Cardiac muscle cell (in vitro differentiated cells and primary cell): Measurements from ENCODE around the gene PMP22. TPM values are rescaled to one million over a fixed set of nuclear protein-coding genes. Genes with fewer than 3 reads are reported as not detected.

Experiments
- DNase-seq, 2 donors: peaks; one replicate each; pipeline versions ENCODE4 v3.0.0 to v3.0.0-alpha.2; 2010 to 2017; ENCODE audit warnings: low read depth in 1 of 2, low spot score in 1 of 2
- H3K27ac ChIP-seq: fragments of 200-600 bp; sonication (generic); 2 replicates; pipeline ENCODE4 v1.5.1; 2016
- H3K27me3 ChIP-seq: fragments of 200-600 bp; sonication (generic); 2 replicates; pipeline ENCODE4 v1.6.0; 2016; ENCODE audit warnings: control low read depth
- H3K36me3 ChIP-seq: fragments of 200-600 bp; sonication (generic); 2 replicates; pipeline ENCODE4 v1.5.1; 2016; ENCODE audit warnings: control low read depth
- H3K4me1 ChIP-seq: fragments of 200-600 bp; sonication (generic); 2 replicates; pipeline ENCODE4 v1.8.1; 2017; ENCODE audit warnings: low read depth, mild to moderate bottlenecking, mixed run types
- H3K4me3 ChIP-seq: fragments of 200-600 bp; sonication (generic); 2 replicates; pipeline ENCODE4 v1.5.1; 2016; ENCODE audit warnings: mild to moderate bottlenecking
- H3K9me3 ChIP-seq: fragments of 200-600 bp; sonication (generic); 2 replicates; pipeline ENCODE4 v1.5.1; 2017; ENCODE audit warnings: low read depth, mild to moderate bottlenecking, control low read depth
- polyA plus RNA-seq: library from polyadenylated mRNA; unstranded; fragments of >200 nt; fragmentation: Nextera tagmentation; extraction: Ambion mirVana; gene quantifications from 2 replicates; pipeline ENCODE4 v1.2.1, GENCODE V29; 2016
- total RNA-seq: library from RNA; depleted of rRNA; stranded (reverse); fragments of >200 nt; gene quantifications from 2 replicates; pipeline ENCODE4 v1.2.3, GENCODE V29; 2016
- TF ChIP-seq, protein P1 (sequence below): IDR thresholded peaks from 2 replicates; pipeline ENCODE4 v1.5.1; 2012; ENCODE audit warnings: low read depth, mild to moderate bottlenecking, low read length

PMP22 gene
- total and polyA plus RNA-seq, 2 experiments from 2014 or later: 13.9 to 43.0 TPM

DNA sequence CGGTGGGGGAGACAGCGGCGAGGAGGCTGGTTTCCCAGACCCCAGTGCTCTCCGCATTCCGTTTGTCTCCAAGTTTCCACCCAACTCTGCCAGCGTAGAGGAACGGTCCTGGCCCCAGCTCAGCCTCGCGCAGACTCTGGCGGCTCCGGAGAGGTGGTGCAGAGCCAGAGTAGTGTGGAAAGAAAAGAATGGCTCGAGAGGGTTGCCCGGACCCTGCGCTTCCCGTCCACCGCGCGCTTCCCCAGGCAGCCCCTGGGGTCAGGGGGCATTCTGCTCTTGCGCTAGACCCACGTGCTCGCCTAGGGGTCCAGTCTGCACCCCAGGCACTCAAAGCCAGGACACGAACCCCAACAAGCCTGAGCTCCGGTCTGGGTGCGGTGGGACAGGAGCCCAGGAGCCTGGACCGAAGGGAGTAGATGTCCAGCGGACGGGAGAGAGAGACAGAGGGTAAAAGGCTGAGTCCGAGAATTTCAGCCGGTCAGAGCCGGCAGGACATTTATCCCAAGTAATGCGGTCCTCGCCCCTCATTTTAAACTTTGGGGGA lies 3.8 kb downstream of the PMP22 start:
- Histone ChIP-seq H3K27me3 (peaks cover 51% of the 10 kb centered on the region), H3K4me1 (peaks cover 12% of the 10 kb centered on the region), H3K9me3 (no peaks in the 10 kb centered on the region), H3K27ac (no peak overlapping the region), H3K36me3 (no peaks in the 10 kb centered on the region), H3K4me3 (peak overlapping the region; percentile 67)
- peak; percentile 73 to 80 for DNase-seq
- TF ChIP-seq, protein P1, sequence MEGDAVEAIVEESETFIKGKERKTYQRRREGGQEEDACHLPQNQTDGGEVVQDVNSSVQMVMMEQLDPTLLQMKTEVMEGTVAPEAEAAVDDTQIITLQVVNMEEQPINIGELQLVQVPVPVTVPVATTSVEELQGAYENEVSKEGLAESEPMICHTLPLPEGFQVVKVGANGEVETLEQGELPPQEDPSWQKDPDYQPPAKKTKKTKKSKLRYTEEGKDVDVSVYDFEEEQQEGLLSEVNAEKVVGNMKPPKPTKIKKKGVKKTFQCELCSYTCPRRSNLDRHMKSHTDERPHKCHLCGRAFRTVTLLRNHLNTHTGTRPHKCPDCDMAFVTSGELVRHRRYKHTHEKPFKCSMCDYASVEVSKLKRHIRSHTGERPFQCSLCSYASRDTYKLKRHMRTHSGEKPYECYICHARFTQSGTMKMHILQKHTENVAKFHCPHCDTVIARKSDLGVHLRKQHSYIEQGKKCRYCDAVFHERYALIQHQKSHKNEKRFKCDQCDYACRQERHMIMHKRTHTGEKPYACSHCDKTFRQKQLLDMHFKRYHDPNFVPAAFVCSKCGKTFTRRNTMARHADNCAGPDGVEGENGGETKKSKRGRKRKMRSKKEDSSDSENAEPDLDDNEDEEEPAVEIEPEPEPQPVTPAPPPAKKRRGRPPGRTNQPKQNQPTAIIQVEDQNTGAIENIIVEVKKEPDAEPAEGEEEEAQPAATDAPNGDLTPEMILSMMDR: no peak

GRCh38 chr17:15260376-15261257 lies 4.5 kb downstream of the PMP22 start:
- peak; percentile 89 to 94 for DNase-seq
- H3K4me1 ChIP-seq: peaks cover 12% of the 10 kb centered on the region
- H3K4me3 ChIP-seq: peak overlapping the region; percentile 67
- H3K27me3 ChIP-seq: peaks cover 43% of the 10 kb centered on the region
- no peaks in the 10 kb centered on the region for H3K9me3 ChIP-seq
- TF ChIP-seq, protein P1: peak; percentile 59
- H3K36me3 ChIP-seq: no peaks in the 10 kb centered on the region
- H3K27ac ChIP-seq: peak overlapping the region; percentile 41

GRCh38 chr17:15257796-15258512 lies 7.2 kb downstream of the PMP22 start:
- H3K27ac ChIP-seq: no peak overlapping the region
- TF ChIP-seq, protein P1: no peak
- H3K27me3 ChIP-seq: peaks cover 17% of the 10 kb centered on the region
- peaks cover 12% of the 10 kb centered on the region for H3K4me1 ChIP-seq
- no peaks in the 10 kb centered on the region for H3K9me3 ChIP-seq
- no peak overlapping the region for H3K4me3 ChIP-seq
- no peaks in the 10 kb centered on the region for H3K36me3 ChIP-seq
- DNase-seq: no peak

- Histone ChIP-seq H3K4me1 (peaks cover 12% of the 10 kb centered on the region), H3K27me3 (peaks cover 11% of the 10 kb centered on the region), H3K4me3 (no peak overlapping the region), H3K27ac (no peak overlapping the region), H3K9me3 (no peaks in the 10 kb centered on the region), H3K36me3 (no peaks in the 10 kb centered on the region)
- TF ChIP-seq, protein P1: peak; percentile 90
- DNase-seq: peak; percentile 74 to 86
These were observed 7.8 kb downstream of the PMP22 start for GRCh38 chr17:15257258-15257788.

DNA sequence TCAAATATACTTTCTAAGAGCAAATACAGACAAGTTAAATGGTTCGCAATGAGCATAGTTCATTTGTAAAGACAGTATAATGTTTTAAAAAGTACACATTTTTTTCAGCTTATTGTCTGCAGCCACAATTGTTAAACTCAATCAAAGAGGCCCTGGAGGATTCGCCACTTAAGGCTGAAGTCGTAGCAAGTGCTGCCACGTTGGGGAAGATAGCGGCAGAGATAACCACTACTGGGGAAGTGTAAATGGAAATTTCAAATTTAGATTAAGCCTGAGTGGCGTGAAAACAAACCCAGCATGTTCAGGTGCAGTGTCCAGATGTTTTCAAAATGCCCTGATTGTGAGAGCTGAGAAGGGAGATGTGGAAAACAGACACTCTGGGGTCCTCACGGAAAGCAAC lies 8.4 kb downstream of the PMP22 start:
- Histone ChIP-seq H3K9me3 (no peaks in the 10 kb centered on the region), H3K36me3 (no peaks in the 10 kb centered on the region), H3K27me3 (peaks cover 4% of the 10 kb centered on the region), H3K27ac (no peak overlapping the region), H3K4me1 (peaks cover 12% of the 10 kb centered on the region), H3K4me3 (no peak overlapping the region)
- DNase-seq: peak in 1 of 2 donors; percentile 14
- TF ChIP-seq, protein P1: no peak
